ENCODE measurements around the gene EBLN1. TPM values are rescaled to one million over a fixed set of nuclear protein-coding genes. Genes with fewer than 3 reads are reported as not detected.

The EBLN1 gene
- total and polyA plus RNA-seq, 9 of the 15 experiments (the other 6 are each of a cell fraction or from before 2014, with no cell fraction given): 0.06 to 3.1 (median 0.80) TPM

DNA sequence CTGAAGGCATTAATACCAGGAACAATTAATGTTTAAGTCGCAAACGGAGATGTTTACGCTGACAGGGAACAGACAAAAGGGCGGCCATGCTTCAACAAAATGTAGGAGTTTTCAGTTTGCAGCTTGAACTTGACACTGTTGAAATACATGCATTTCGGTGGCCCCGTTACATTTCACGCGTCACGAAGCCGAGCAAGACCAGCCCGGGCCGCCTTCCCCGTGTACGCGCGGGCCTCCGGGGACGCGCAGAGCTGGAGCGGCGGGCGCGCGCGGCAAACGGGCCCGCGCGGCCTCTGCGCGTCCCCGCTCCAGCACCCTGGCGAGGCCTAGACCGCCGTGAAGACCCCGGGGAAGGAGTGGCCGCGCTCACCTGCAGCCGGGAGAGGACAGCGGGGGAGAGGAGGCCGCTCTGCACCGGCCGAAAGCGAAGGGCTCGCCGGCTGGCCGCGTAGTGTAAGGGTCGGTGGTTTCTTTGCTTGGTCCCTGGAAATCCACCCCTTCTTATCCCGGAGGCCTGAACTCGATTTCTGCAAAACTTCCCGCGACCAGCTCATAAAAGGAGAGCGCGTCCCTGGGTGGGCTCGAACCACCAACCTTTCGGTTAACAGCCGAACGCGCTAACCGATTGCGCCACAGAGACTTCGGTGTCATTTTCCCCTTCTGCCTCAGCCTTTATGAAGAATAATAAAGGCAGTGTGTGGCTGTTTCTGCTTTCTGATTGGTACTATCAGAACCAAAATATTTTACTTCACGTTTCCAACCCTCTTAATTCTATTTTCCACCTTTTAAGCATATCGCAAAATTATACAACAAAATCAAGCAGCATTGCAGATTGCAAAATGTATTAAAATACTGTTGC is 11.4 kb upstream of the EBLN1 start (continued):
- TF ChIP-seq, protein P1, sequence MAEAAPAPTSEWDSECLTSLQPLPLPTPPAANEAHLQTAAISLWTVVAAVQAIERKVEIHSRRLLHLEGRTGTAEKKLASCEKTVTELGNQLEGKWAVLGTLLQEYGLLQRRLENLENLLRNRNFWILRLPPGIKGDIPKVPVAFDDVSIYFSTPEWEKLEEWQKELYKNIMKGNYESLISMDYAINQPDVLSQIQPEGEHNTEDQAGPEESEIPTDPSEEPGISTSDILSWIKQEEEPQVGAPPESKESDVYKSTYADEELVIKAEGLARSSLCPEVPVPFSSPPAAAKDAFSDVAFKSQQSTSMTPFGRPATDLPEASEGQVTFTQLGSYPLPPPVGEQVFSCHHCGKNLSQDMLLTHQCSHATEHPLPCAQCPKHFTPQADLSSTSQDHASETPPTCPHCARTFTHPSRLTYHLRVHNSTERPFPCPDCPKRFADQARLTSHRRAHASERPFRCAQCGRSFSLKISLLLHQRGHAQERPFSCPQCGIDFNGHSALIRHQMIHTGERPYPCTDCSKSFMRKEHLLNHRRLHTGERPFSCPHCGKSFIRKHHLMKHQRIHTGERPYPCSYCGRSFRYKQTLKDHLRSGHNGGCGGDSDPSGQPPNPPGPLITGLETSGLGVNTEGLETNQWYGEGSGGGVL (CRISPR knock-in tag; IDR thresholded peaks at IDR 0.05): no peak
- TF ChIP-seq, protein P2, sequence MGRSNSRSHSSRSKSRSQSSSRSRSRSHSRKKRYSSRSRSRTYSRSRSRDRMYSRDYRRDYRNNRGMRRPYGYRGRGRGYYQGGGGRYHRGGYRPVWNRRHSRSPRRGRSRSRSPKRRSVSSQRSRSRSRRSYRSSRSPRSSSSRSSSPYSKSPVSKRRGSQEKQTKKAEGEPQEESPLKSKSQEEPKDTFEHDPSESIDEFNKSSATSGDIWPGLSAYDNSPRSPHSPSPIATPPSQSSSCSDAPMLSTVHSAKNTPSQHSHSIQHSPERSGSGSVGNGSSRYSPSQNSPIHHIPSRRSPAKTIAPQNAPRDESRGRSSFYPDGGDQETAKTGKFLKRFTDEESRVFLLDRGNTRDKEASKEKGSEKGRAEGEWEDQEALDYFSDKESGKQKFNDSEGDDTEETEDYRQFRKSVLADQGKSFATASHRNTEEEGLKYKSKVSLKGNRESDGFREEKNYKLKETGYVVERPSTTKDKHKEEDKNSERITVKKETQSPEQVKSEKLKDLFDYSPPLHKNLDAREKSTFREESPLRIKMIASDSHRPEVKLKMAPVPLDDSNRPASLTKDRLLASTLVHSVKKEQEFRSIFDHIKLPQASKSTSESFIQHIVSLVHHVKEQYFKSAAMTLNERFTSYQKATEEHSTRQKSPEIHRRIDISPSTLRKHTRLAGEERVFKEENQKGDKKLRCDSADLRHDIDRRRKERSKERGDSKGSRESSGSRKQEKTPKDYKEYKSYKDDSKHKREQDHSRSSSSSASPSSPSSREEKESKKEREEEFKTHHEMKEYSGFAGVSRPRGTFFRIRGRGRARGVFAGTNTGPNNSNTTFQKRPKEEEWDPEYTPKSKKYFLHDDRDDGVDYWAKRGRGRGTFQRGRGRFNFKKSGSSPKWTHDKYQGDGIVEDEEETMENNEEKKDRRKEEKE (IDR thresholded peaks at IDR 0.05; ENCODE audit: borderline replicate concordance in 1 of 2, control insufficient read depth in 1 of 2, low read depth in 2 of 2, low read length in 1 of 2): 0 out of 4 replicates have a peak, but pooled peaks of 1 of the 2 experiments have one; percentile 55
- TF ChIP-seq SMARCC2 (IDR thresholded peaks at IDR 0.05; ENCODE audit: low read depth): no peak
- TF ChIP-seq MIER1 (IDR thresholded peaks at IDR 0.05; ENCODE audit: low read depth): no peak
- no peak for TF ChIP-seq TCFL5 (CRISPR knock-in tag; conservative IDR thresholded peaks at IDR 0.05)
- TF ChIP-seq, protein P3, sequence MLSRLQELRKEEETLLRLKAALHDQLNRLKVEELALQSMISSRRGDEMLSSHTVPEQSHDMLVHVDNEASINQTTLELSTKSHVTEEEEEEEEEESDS (CRISPR knock-in tag; IDR thresholded peaks at IDR 0.05): no peak
- TF ChIP-seq, protein P4, sequence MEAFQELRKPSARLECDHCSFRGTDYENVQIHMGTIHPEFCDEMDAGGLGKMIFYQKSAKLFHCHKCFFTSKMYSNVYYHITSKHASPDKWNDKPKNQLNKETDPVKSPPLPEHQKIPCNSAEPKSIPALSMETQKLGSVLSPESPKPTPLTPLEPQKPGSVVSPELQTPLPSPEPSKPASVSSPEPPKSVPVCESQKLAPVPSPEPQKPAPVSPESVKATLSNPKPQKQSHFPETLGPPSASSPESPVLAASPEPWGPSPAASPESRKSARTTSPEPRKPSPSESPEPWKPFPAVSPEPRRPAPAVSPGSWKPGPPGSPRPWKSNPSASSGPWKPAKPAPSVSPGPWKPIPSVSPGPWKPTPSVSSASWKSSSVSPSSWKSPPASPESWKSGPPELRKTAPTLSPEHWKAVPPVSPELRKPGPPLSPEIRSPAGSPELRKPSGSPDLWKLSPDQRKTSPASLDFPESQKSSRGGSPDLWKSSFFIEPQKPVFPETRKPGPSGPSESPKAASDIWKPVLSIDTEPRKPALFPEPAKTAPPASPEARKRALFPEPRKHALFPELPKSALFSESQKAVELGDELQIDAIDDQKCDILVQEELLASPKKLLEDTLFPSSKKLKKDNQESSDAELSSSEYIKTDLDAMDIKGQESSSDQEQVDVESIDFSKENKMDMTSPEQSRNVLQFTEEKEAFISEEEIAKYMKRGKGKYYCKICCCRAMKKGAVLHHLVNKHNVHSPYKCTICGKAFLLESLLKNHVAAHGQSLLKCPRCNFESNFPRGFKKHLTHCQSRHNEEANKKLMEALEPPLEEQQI (IDR thresholded peaks at IDR 0.05): peak; percentile 92
- TF ChIP-seq SP1 (CRISPR knock-in tag; IDR thresholded peaks at IDR 0.05): peak; percentile 92
- TF ChIP-seq ZNF75A (CRISPR knock-in tag; IDR thresholded peaks at IDR 0.05): no peak
- peak; percentile 72 for TF ChIP-seq EP400 (IDR thresholded peaks at IDR 0.05)
- no peak for TF ChIP-seq GTF2F1 (IDR thresholded peaks at IDR 0.05; ENCODE audit: low read depth, low read length)
- TF ChIP-seq, protein P5, sequence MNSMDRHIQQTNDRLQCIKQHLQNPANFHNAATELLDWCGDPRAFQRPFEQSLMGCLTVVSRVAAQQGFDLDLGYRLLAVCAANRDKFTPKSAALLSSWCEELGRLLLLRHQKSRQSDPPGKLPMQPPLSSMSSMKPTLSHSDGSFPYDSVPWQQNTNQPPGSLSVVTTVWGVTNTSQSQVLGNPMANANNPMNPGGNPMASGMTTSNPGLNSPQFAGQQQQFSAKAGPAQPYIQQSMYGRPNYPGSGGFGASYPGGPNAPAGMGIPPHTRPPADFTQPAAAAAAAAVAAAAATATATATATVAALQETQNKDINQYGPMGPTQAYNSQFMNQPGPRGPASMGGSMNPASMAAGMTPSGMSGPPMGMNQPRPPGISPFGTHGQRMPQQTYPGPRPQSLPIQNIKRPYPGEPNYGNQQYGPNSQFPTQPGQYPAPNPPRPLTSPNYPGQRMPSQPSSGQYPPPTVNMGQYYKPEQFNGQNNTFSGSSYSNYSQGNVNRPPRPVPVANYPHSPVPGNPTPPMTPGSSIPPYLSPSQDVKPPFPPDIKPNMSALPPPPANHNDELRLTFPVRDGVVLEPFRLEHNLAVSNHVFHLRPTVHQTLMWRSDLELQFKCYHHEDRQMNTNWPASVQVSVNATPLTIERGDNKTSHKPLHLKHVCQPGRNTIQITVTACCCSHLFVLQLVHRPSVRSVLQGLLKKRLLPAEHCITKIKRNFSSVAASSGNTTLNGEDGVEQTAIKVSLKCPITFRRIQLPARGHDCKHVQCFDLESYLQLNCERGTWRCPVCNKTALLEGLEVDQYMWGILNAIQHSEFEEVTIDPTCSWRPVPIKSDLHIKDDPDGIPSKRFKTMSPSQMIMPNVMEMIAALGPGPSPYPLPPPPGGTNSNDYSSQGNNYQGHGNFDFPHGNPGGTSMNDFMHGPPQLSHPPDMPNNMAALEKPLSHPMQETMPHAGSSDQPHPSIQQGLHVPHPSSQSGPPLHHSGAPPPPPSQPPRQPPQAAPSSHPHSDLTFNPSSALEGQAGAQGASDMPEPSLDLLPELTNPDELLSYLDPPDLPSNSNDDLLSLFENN (IDR thresholded peaks at IDR 0.05; ENCODE audit: low read depth in 2 of 2, low read length in 2 of 2): 0 out of 4 replicates have a peak, but pooled peaks of 1 of the 2 experiments have one; percentile 27

Data from K562 (cell line).